ENCODE results near the gene TMEM255B. TPM values are rescaled to one million over a fixed set of nuclear protein-coding genes. Genes with fewer than 3 reads are reported as not detected.

The TMEM255B gene
- total and polyA plus RNA-seq, 2 of the 4 experiments (the other 2 are of a cell fraction): 0.36 to 0.94 TPM

DNA sequence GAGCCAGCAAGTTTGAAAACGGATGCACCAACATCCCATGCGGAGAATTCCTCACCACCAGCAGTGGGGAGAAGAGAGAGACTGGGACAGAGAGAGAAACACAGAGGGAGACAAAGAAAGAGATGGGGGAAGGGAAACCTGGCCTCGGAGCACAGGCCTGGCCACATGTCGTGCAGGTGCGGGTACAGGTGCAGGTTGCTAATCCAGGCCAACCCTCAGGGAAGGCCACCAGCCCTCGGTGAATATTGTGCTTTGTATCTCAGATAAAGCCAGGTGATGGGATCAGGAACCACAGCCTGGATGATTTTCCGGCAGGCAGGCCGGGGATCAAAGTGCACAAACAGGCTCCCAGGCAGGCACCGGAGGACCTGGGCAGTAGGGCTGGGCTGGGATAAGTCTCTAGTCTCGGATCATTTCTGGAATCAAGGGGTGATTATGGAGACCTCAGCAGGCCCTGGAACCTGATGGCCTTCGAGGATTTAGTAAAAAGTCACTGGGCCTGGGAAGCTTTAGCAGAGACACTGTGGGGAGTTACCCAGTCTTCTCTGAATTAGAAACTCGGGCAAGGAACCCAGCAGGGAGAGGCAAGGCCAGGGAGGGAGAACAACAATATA lies 101.1 kb downstream of the TMEM255B start:
- Histone ChIP-seq H2AK9ac (replicated peaks; ENCODE audit: low read depth, low read length, poor library complexity) (peak overlapping the region; percentile 47), H3K4ac (ENCODE audit: low read depth, low read length) (peak overlapping the region; percentile 89), H3K14ac (replicated peaks; ENCODE audit: low read depth, low read length) (peak overlapping the region; percentile 73), H4K20me1 (ENCODE audit: insufficient read depth, low read length) (peaks cover 76% of the 10 kb centered on the region), H2AK5ac (ENCODE audit: low read depth, low read length) (peak overlapping the region; percentile 29), H3K4me3 (ENCODE audit: insufficient read depth, low read depth, low read length) (peak overlapping the region; percentile 93; the same call in 1 of the 2 replicates), H3K4me2 (ENCODE audit: low read depth, low read length) (peak overlapping the region; percentile 83), H2BK20ac (ENCODE audit: low read depth, low read length) (no peak overlapping the region), H3K27ac (ENCODE audit: insufficient read depth, low read length) (peak overlapping the region; percentile 97), H3K9me1 (ENCODE audit: insufficient read depth, low read length) (peaks cover 31% of the 10 kb centered on the region), H2BK120ac (ENCODE audit: low read depth, low read length) (peak overlapping the region; percentile 30; the same call in 1 of the 2 replicates), H2BK5ac (ENCODE audit: low read depth, low read length, poor library complexity, severe bottlenecking) (peak overlapping the region; percentile 100), H4K91ac (ENCODE audit: insufficient read depth, low read depth, low read length) (peak overlapping the region; percentile 54), H3K79me1 (ENCODE audit: low read depth in 1 of 2, low read length in 2 of 2) (peaks cover 8 to 67% of the 10 kb centered on the region in 2 experiments), H2AFZ (replicated peaks; ENCODE audit: low read length, poor library complexity) (no peak overlapping the region), H4K8ac (ENCODE audit: low read depth in 2 of 2, low read length in 2 of 2) (peak overlapping the region; percentile 28 to 83; a peak in 2 of 4 replicates), H3K9me3 (ENCODE audit: control insufficient read depth, insufficient read depth, low read length) (no peaks in the 10 kb centered on the region), H3K4me1 (ENCODE audit: control insufficient read depth, insufficient read depth, low read length) (peaks cover 43% of the 10 kb centered on the region), H2BK15ac (ENCODE audit: low read depth, low read length) (peak overlapping the region; percentile 5; the same call in 2 of the 3 replicates), H3K27me3 (ENCODE audit: control insufficient read depth, insufficient read depth, low read length) (no peaks in the 10 kb centered on the region), H3K9ac (ENCODE audit: low read depth, low read length) (peak overlapping the region; percentile 97), H3K18ac (ENCODE audit: low read depth, low read length) (peak overlapping the region; percentile 20), H3K36me3 (ENCODE audit: control insufficient read depth, insufficient read depth, low read length) (peaks cover 30% of the 10 kb centered on the region), H4K5ac (ENCODE audit: low read depth, low read length) (peak overlapping the region; percentile 3), H3K56ac (ENCODE audit: extremely low read depth, insufficient read depth, low read length) (peak overlapping the region; percentile 39; the same call in 1 of the 2 replicates), H3K23ac (ENCODE audit: low read depth, low read length) (peak overlapping the region; percentile 29)
- DNase-seq (no peak), ATAC-seq (ENCODE audit: low read depth) (no peak)
- CTCF ChIA-PET: no interaction called here
- intact Hi-C loops (cut with micrococcal nuclease) (loop anchor here (5.0 kb wide), 2 partner anchors 87 to 367 kb away; no protein-coding TSS in a partner anchor), in situ Hi-C loops (cut with MboI; ENCODE audit: low sequenced_read_pairs) (no loop called here), dilution Hi-C loops (cut with HindIII; ENCODE audit: low sequenced_read_pairs, unreplicated experiment) (no loop called here)
- no peak for TF ChIP-seq FOS (IDR thresholded peaks at IDR 0.05; ENCODE audit: low read depth, low read length)
- no peak for TF ChIP-seq SMC3 (IDR thresholded peaks at IDR 0.05; ENCODE audit: low read depth, low read length)
- TF ChIP-seq CHD1 (IDR thresholded peaks at IDR 0.05; ENCODE audit: low read depth, low read length): no peak
- TF ChIP-seq RFX5 (IDR thresholded peaks at IDR 0.05; ENCODE audit: low read depth, low read length): no peak
- TF ChIP-seq NFE2L2 (IDR thresholded peaks at IDR 0.05; ENCODE audit: low read depth, low read length): no peak
- TF ChIP-seq MXI1 (IDR thresholded peaks at IDR 0.05; ENCODE audit: borderline replicate concordance, low read depth, low read length): no peak
- TF ChIP-seq POLR2A (IDR thresholded peaks at IDR 0.05; ENCODE audit: low read depth, low read length): no peak
- TF ChIP-seq, protein P1, sequence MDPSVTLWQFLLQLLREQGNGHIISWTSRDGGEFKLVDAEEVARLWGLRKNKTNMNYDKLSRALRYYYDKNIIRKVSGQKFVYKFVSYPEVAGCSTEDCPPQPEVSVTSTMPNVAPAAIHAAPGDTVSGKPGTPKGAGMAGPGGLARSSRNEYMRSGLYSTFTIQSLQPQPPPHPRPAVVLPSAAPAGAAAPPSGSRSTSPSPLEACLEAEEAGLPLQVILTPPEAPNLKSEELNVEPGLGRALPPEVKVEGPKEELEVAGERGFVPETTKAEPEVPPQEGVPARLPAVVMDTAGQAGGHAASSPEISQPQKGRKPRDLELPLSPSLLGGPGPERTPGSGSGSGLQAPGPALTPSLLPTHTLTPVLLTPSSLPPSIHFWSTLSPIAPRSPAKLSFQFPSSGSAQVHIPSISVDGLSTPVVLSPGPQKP (IDR thresholded peaks at IDR 0.05; ENCODE audit: borderline replicate concordance, low read depth, low read length): no peak
- no peak for TF ChIP-seq MAFK (IDR thresholded peaks at IDR 0.05; ENCODE audit: low read depth, low read length)
- TF ChIP-seq BHLHE40 (IDR thresholded peaks at IDR 0.05; ENCODE audit: low read depth, low read length): no peak
- TF ChIP-seq, protein P2, sequence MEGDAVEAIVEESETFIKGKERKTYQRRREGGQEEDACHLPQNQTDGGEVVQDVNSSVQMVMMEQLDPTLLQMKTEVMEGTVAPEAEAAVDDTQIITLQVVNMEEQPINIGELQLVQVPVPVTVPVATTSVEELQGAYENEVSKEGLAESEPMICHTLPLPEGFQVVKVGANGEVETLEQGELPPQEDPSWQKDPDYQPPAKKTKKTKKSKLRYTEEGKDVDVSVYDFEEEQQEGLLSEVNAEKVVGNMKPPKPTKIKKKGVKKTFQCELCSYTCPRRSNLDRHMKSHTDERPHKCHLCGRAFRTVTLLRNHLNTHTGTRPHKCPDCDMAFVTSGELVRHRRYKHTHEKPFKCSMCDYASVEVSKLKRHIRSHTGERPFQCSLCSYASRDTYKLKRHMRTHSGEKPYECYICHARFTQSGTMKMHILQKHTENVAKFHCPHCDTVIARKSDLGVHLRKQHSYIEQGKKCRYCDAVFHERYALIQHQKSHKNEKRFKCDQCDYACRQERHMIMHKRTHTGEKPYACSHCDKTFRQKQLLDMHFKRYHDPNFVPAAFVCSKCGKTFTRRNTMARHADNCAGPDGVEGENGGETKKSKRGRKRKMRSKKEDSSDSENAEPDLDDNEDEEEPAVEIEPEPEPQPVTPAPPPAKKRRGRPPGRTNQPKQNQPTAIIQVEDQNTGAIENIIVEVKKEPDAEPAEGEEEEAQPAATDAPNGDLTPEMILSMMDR (conservative IDR thresholded peaks at IDR 0.05; ENCODE audit: low read depth, low read length): no peak
- TF ChIP-seq RAD21 (IDR thresholded peaks at IDR 0.05; ENCODE audit: low read length): no peak
- TF ChIP-seq CEBPB (IDR thresholded peaks at IDR 0.05; ENCODE audit: low read depth, low read length): no peak
- TF ChIP-seq RCOR1 (IDR thresholded peaks at IDR 0.05; ENCODE audit: insufficient replicate concordance, low read length): no peak
- no peak for TF ChIP-seq MAZ (IDR thresholded peaks at IDR 0.05; ENCODE audit: borderline replicate concordance, low read depth, low read length)
- WGBS, 2 experiments (ENCODE audit: extremely low coverage in 2 of 2, insufficient read length in 1 of 2): 68% methylated on average over 8 of the region's 12 CpGs; no CpG with 5 or more reads in 1 of the 2 experiments
- BruUV-seq (replicated peaks): no TSS peak
- POLR2A ChIA-PET (ENCODE audit: unreplicated experiment): no interaction called here

Data from IMR-90 (cell line).